Measurements from ENCODE around the gene GPC3.
"Not testable (repeated sequence)": the region's sequence is repeated elsewhere in the genome, so short reads cannot be mapped to it uniquely, and the experiment has no call there.

The GPC3 gene

GRCh38 chrX:133649651-133650050 lies 335.7 kb downstream of the GPC3 start:
- no peak for DNase-seq
- no peaks in the 10 kb centered on the region for H3K27me3 Mint-ChIP-seq
- H3K4me1 Mint-ChIP-seq, result no peaks in the 10 kb centered on the region
- no peak overlapping the region for H3K27ac Mint-ChIP-seq
- no peak overlapping the region for H3K4me3 Mint-ChIP-seq
- no peaks in the 10 kb centered on the region for H3K9me3 Mint-ChIP-seq
- ATAC-seq, result no peak

- no peaks in the 10 kb centered on the region for H3K27me3 Mint-ChIP-seq
- ATAC-seq, result no peak
- no peaks in the 10 kb centered on the region for H3K9me3 Mint-ChIP-seq
- H3K27ac Mint-ChIP-seq, result no peak overlapping the region
- no peak overlapping the region for H3K4me3 Mint-ChIP-seq
- no peak for DNase-seq
- H3K4me1 Mint-ChIP-seq, result no peaks in the 10 kb centered on the region
Observed at GRCh38 chrX:133648594-133648993, 336.8 kb downstream of the GPC3 start.

- no peaks in the 10 kb centered on the region for H3K27me3 Mint-ChIP-seq
- no peak for ATAC-seq
- H3K9me3 Mint-ChIP-seq, result no peaks in the 10 kb centered on the region
- H3K27ac Mint-ChIP-seq, result no peak overlapping the region
- H3K4me3 Mint-ChIP-seq, result no peak overlapping the region
- no peaks in the 10 kb centered on the region for H3K4me1 Mint-ChIP-seq
- DNase-seq, result no peak
Observed at GRCh38 chrX:133646719-133647116, 338.7 kb downstream of the GPC3 start.

GRCh38 chrX:133645977-133646718 lies 339.2 kb downstream of the GPC3 start:
- Mint-ChIP-seq H3K4me1 (no peaks in the 10 kb centered on the region), H3K27me3 (no peaks in the 10 kb centered on the region), H3K9me3 (no peaks in the 10 kb centered on the region), H3K27ac (no peak overlapping the region), H3K4me3 (no peak overlapping the region)
- no peak for DNase-seq
- ATAC-seq, result no peak

- H3K27ac Mint-ChIP-seq, result no peak overlapping the region
- H3K4me3 Mint-ChIP-seq, result no peak overlapping the region
- DNase-seq, result no peak
- no peak for ATAC-seq
- H3K27me3 Mint-ChIP-seq, result no peaks in the 10 kb centered on the region
- no peaks in the 10 kb centered on the region for H3K9me3 Mint-ChIP-seq
- no peaks in the 10 kb centered on the region for H3K4me1 Mint-ChIP-seq
Observed at GRCh38 chrX:133645256-133645655, 340.1 kb downstream of the GPC3 start.

- Mint-ChIP-seq H3K27me3 (no peaks in the 10 kb centered on the region), H3K9me3 (no peaks in the 10 kb centered on the region), H3K27ac (no peak overlapping the region), H3K4me1 (no peaks in the 10 kb centered on the region), H3K4me3 (no peak overlapping the region)
- DNase-seq, result no peak
- ATAC-seq, result no peak
Observed at GRCh38 chrX:133640161-133641015, 345.0 kb downstream of the GPC3 start.

GRCh38 chrX:133639726-133640125 lies 345.7 kb downstream of the GPC3 start:
- ATAC-seq, result no peak
- H3K9me3 Mint-ChIP-seq, result no peaks in the 10 kb centered on the region
- DNase-seq, result no peak
- no peak overlapping the region for H3K4me3 Mint-ChIP-seq
- H3K4me1 Mint-ChIP-seq, result no peaks in the 10 kb centered on the region
- no peaks in the 10 kb centered on the region for H3K27me3 Mint-ChIP-seq
- no peak overlapping the region for H3K27ac Mint-ChIP-seq

- H3K9me3 Mint-ChIP-seq, result no peaks in the 10 kb centered on the region
Observed at GRCh38 chrX:133638285-133638684, 347.1 kb downstream of the GPC3 start.

GRCh38 chrX:133637765-133638164 lies 347.6 kb downstream of the GPC3 start:
- H3K9me3 Mint-ChIP-seq, result no peaks in the 10 kb centered on the region
- no peaks in the 10 kb centered on the region for H3K27me3 Mint-ChIP-seq
- H3K27ac Mint-ChIP-seq, result no peak overlapping the region
- ATAC-seq (no peak), DNase-seq (no peak)
- H3K4me3 Mint-ChIP-seq, result no peak overlapping the region
- H3K4me1 Mint-ChIP-seq, result no peaks in the 10 kb centered on the region

More at GRCh38 chrX:133638285-133638684, 347.1 kb downstream of the GPC3 start:
- H3K27ac Mint-ChIP-seq, result no peak overlapping the region
- no peak overlapping the region for H3K4me3 Mint-ChIP-seq
- no peaks in the 10 kb centered on the region for H3K27me3 Mint-ChIP-seq
- H3K4me1 Mint-ChIP-seq, result no peaks in the 10 kb centered on the region
- DNase-seq (no peak), ATAC-seq (no peak)

- Mint-ChIP-seq H3K4me3 (no peak overlapping the region), H3K27ac (no peak overlapping the region), H3K27me3 (no peaks in the 10 kb centered on the region), H3K4me1 (no peaks in the 10 kb centered on the region), H3K9me3 (no peaks in the 10 kb centered on the region)
- ATAC-seq, result no peak
- no peak for DNase-seq
Observed at GRCh38 chrX:133636009-133636408, 349.4 kb downstream of the GPC3 start.

- Mint-ChIP-seq H3K4me1 (no peaks in the 10 kb centered on the region), H3K27ac (no peak overlapping the region), H3K4me3 (no peak overlapping the region), H3K27me3 (no peaks in the 10 kb centered on the region), H3K9me3 (no peaks in the 10 kb centered on the region)
- DNase-seq (no peak), ATAC-seq (no peak)
Observed at GRCh38 chrX:133634416-133634815, 351.0 kb downstream of the GPC3 start.

GRCh38 chrX:133633950-133634349 lies 351.4 kb downstream of the GPC3 start:
- no peaks in the 10 kb centered on the region for H3K27me3 Mint-ChIP-seq
- no peak for ATAC-seq
- no peaks in the 10 kb centered on the region for H3K9me3 Mint-ChIP-seq
- DNase-seq, result no peak
- H3K4me3 Mint-ChIP-seq, result no peak overlapping the region
- no peak overlapping the region for H3K27ac Mint-ChIP-seq
- H3K4me1 Mint-ChIP-seq, result no peaks in the 10 kb centered on the region

- Mint-ChIP-seq H3K27me3 (no peaks in the 10 kb centered on the region), H3K4me3 (no peak overlapping the region), H3K4me1 (no peaks in the 10 kb centered on the region), H3K27ac (no peak overlapping the region), H3K9me3 (no peaks in the 10 kb centered on the region)
- DNase-seq (no peak), ATAC-seq (no peak)
Observed at GRCh38 chrX:133633162-133633561, 352.2 kb downstream of the GPC3 start.

- H3K4me1 Mint-ChIP-seq, result no peaks in the 10 kb centered on the region
- H3K27ac Mint-ChIP-seq, result no peak overlapping the region
- no peaks in the 10 kb centered on the region for H3K9me3 Mint-ChIP-seq
- no peaks in the 10 kb centered on the region for H3K27me3 Mint-ChIP-seq
- no peak for DNase-seq
- no peak overlapping the region for H3K4me3 Mint-ChIP-seq
- no peak for ATAC-seq
Observed at GRCh38 chrX:133630362-133630761, 355.0 kb downstream of the GPC3 start.

- Mint-ChIP-seq H3K27me3 (no peaks in the 10 kb centered on the region), H3K4me3 (no peak overlapping the region), H3K4me1 (no peaks in the 10 kb centered on the region), H3K9me3 (no peaks in the 10 kb centered on the region), H3K27ac (no peak overlapping the region)
- no peak for ATAC-seq
- DNase-seq, result no peak
Observed at GRCh38 chrX:133627673-133628072, 357.7 kb downstream of the GPC3 start.

GRCh38 chrX:133621384-133621783 lies 364.0 kb downstream of the GPC3 start:
- not testable (repeated sequence) for H3K27me3 Mint-ChIP-seq, H3K4me1 Mint-ChIP-seq, ATAC-seq, H3K4me3 Mint-ChIP-seq, H3K27ac Mint-ChIP-seq, H3K9me3 Mint-ChIP-seq, DNase-seq

All from stimulated activated naive CD8-positive, alpha-beta T cell treated with anti-CD3 and anti-CD28 coated beads, Interleukin-15, amount 100 ng/mL, for 72 hours (primary cell).